GM10266 (cell line): Measurements from ENCODE around the gene ANKRD13B.

ENCODE experiments used
- DNase-seq: peaks from one replicate; pipeline ENCODE4 v3.0.0; 2012; ENCODE audit errors: extremely low spot score
- CTCF ChIP-seq: IDR thresholded peaks from 2 replicates; pipeline ENCODE4 v1.5.1; 2012; ENCODE audit warnings: mild to moderate bottlenecking, low read depth; ENCODE audit not compliant: control insufficient read depth, insufficient read depth; ENCODE audit errors: missing control alignments

The ANKRD13B gene

GRCh38 chr17:29592850-29593551 is at the start of gene ANKRD13B:
Gene ANKRD13B, plus strand, starts transcription at chr17:29593132. Its CDS starts 490 bp downstream, at chr17:29593622.
- TF ChIP-seq CTCF = no peak
- DNase-seq = peak; percentile 77

- TF ChIP-seq CTCF = no peak
- DNase-seq = no peak
Observed at GRCh38 chr17:29544066-29544465, 48.9 kb upstream of the ANKRD13B start.

GRCh38 chr17:29546085-29546484 is 46.8 kb upstream of the ANKRD13B start:
- no peak for TF ChIP-seq CTCF

GRCh38 chr17:29546830-29547229 is 46.1 kb upstream of the ANKRD13B start:
- DNase-seq = no peak
- no peak for TF ChIP-seq CTCF

More at GRCh38 chr17:29546085-29546484, 46.8 kb upstream of the ANKRD13B start:
- DNase-seq = no peak

- peak; percentile 63 for DNase-seq
Observed at GRCh38 chr17:29549177-29549923, 43.6 kb upstream of the ANKRD13B start.

GRCh38 chr17:29555840-29556239 is 37.1 kb upstream of the ANKRD13B start:
- no peak for TF ChIP-seq CTCF
- no peak for DNase-seq

More at GRCh38 chr17:29549177-29549923, 43.6 kb upstream of the ANKRD13B start:
- TF ChIP-seq CTCF = no peak
